HG02884 (cell line): ENCODE data around the gene AAMDC.
"Not testable (repeated sequence)": the region's sequence is repeated elsewhere in the genome, so short reads cannot be mapped to it uniquely, and the experiment has no call there.

Experiments
- ATAC-seq: cut with Tn5 transposase; IDR thresholded peaks from one replicate; pipeline ENCODE4 v1.9.1; 2021; ENCODE audit warnings: mild to moderate bottlenecking, moderate library complexity; ENCODE audit not compliant: unreplicated experiment

AAMDC gene

DNA sequence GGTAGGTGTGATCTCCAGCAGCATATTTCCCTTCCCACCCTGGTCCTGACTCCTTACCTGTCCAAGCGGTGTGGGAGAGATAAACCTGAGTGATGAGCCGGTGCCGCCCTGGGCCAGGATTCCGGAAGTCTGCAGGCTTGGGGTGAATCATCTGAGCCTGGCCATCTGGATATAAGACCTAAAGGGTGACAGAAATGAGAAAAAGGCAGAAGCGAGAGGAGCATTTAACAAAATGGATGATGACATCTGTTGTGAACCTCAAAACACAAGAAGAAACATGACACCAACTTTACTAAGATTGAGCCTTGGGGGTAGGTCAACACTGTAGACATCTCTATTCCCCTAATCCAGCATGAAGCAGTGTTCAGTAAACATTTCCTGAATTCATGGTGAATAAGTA is 62.8 kb downstream of the AAMDC start:
- ATAC-seq, result no peak

DNA sequence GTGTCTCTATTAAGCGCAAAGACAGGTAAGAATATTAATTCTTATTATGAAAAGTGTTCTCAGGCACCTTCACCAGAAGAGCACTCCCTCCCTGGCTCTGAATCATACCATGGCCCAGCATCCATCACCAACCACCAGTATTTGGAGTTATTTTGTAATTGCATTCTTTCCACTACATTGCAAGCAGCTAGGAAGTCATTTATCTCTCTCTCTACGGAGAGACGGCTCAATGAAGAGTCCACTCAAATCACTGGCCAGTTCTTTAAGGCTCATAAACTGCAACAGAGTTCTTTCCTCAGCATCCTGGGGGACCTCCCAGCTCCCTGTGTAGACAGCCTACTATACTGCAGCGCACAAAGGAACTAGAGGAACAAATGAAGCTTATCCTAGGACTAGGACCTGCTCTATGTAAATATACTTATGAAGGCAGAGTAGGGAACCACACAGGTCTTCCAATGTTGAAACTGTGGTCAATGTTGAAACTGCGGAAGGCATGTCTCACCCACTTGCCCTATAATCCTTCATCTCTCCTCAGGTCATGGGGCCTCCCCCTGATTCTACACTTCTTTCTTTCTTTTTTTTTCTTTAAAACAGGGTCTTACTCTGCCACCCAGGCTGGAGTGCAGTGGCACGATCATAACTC is 63.4 kb downstream of the AAMDC start:
- ATAC-seq, result no peak

DNA sequence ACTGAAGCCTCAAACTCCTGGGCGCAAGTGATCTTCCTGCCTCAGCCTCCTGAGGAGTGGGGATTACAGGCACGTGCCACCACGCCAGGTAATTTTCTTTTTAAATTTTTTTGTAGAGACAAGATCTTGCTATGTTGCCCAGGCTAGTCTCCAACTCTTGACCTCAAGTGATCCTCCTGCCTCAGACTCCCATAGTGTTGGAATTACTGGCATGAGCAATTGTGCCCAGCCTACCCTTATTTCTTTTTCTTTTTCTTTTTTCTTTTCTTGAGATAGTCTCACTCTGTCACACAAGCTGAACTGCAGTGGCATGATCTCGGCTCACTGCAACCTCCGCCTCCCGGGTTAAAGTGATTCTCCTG is 63.9 kb downstream of the AAMDC start:
- no peak for ATAC-seq

DNA sequence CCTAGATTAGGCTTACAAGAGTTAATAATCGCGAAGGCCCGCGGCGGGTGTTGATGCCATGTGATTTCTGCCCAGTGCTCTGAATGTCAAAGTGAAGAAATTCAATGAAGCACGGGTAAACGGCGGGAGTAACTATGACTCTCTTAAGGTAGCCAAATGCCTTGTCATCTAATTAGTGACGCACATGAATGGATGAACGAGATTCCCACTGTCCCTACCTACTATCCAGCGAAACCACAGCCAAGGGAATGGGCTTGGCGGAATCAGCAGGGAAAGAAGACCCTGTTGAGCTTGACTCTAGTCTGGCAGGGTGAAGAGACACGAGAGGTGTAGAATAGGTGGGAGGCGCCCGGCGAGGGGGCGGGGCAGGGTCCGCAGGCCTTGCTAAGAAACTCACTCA is 65.5 kb downstream of the AAMDC start:
- ATAC-seq, result no peak

DNA sequence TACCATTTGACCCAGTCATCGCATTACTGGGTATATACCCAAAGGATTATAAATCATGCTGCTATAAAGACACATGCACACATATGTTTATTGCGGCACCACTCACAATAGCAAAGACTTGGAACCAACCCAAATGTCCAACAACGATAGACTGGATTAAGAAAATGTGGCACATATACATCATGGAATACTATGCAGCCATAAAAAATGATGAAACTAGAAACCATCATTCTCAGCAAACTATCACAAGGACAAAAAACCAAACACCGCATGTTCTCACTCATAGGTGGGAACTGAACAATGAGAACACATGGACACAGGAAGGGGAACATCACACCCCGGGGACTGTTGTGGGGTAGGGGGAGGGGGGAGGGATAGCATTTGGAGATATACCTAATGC is 68.1 kb downstream of the AAMDC start:
- not testable (repeated sequence) for ATAC-seq

DNA sequence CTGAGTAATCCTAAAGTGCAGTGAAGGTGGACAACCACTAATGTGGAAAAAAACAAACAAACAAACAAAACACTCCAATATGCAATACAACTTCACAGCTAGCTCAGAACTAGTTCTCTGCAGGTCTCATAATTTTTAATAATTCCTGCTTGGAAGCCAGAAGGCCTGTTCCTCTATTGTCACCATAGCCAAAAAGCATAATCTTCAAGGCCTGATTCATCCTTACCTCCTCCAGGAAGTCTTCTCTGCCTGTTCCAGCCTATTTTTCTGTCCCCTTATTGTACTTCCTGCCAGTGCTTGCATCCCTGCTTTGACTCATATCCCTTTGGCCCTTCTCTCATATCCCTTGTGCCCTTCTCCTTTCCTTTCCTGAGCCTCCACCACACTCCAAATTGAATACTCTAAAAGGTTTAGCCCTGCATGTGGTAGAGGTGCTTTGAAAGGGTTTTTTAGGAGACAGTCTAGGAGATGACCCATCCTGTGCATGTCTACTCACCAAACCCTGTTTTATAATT is 69.2 kb downstream of the AAMDC start:
- not testable (repeated sequence) for ATAC-seq

DNA sequence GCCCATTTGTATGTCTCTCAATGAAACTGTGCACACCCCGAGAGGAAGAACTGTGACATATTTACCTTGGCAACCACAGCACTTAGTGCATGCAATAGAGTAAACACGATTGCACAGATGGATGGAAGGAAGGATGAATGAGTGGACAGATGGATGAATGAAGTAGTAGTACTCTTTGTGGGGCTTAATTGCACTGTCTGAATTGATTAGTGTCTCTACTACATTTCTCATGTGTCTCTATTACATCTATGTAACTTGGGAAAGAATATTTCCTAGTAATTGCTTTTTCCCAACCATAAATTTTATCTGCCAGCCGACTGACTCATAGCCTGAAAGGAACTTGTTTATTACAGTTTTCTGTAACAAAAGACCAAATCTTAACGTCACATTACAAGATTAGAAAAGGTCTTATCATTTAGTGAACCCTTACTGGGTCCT is 69.7 kb downstream of the AAMDC start:
- not testable (repeated sequence) for ATAC-seq

DNA sequence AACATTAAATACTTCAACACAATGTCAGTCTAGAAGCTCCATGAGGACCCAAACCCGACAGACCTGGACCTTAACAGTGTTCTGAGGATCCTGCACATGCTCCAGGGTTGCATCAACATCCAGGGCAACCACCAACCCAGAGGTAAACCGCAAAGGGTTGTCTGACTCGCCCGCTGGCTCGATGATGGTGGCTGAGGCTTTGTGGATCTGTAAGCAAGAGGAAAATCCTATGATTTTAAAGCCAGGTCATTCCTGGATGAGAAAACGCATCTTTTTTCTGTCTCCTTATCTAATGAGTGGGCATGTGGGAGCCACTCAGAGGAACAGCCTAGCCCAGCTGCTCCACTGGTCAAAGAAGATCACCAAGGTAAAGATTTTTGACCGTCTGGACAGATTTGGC is 70.3 kb downstream of the AAMDC start:
- ATAC-seq, result not testable (repeated sequence)

DNA sequence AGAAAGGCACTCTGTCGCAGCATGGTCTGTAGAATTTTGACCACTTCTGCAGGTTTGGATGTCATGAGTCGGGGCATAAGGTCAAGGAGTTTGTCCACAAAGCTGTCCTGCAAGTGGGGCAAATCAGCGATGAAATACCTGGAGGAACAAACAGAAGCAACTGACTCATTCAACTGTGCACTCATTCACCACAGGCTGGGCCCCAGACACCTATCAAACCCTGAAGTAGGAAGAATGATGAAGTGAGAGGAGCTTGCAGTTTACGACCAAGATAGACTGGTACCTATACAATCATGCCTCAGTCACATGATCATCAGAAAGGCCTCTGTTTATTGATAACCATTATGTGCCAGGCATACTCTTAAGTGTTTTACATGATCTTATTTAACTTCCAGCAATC is 70.8 kb downstream of the AAMDC start:
- ATAC-seq, result not testable (repeated sequence)

DNA sequence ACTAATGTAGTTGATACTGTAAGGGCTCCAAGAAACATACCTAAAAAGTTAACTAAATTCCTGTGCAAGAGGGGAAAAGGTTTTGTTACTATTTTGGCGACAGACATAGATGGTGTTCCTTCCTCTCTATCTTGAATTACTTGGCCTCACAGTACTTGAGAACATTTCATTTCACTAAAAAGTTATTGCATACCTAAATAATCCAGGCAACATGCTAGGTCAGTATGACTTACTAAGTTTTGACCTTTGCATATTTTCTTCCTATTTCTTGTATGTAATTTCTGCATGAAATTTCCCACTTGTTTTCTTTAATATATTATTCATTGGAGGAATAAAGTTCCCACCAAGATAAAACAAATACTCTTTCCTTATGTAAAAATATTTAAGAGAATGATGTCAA is 74.0 kb downstream of the AAMDC start:
- not testable (repeated sequence) for ATAC-seq

DNA sequence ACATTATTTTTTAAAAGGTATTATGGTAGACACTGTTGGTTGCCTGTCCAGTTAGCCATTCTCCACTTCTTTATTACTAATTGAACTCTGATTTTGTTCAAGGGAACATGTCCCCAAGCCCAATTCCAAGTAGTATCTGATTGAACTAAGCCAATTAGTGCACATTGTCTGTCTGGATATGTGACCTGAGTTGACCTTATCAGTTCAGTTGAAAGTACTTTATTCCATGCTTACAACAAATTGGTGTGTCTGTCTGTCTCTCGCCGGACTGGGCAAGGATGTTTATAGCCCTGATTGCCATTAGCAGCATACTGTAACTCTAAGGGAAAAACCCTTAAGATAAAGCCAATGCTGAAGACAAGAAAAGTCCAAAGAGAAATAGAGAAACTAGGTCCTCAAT is 87.9 kb downstream of the AAMDC start:
- ATAC-seq, result no peak

DNA sequence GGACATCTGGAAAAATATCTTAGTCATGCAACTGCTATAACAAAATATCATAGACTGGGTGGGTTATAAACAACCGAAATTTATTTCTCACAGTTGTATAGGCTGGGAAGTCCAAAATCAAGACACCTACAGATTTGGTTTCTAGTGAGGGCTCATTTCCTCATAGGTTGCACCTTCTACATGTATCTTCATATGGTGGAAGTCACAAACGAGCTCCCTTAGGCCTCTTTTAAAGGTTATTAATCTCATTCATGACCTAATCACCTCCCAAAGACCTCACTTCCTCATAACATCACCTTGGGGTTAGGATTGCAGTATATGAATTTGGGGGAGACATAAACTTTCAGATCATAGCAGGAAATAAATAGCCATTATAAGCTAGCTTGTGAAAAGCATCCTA is 88.3 kb downstream of the AAMDC start:
- ATAC-seq, result no peak

DNA sequence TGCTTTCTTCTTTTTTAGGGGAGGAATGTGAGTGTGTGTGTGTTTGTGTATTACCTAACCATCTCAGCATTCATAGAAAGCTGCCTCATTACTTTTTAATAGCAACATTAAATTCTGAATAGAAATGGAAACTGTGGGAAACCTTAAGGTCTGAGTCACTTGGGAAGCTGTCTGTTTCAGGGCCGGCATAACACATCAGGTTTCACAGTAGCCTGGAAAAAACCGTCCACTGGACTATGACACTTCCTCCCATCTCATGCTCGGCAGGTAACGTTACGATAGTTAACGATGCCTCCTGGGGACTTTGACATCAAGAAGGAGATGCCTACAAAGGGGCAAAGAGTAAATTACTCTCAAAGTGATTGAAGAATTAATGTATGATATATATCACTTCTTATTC is 89.9 kb downstream of the AAMDC start:
- ATAC-seq, result not testable (repeated sequence)

DNA sequence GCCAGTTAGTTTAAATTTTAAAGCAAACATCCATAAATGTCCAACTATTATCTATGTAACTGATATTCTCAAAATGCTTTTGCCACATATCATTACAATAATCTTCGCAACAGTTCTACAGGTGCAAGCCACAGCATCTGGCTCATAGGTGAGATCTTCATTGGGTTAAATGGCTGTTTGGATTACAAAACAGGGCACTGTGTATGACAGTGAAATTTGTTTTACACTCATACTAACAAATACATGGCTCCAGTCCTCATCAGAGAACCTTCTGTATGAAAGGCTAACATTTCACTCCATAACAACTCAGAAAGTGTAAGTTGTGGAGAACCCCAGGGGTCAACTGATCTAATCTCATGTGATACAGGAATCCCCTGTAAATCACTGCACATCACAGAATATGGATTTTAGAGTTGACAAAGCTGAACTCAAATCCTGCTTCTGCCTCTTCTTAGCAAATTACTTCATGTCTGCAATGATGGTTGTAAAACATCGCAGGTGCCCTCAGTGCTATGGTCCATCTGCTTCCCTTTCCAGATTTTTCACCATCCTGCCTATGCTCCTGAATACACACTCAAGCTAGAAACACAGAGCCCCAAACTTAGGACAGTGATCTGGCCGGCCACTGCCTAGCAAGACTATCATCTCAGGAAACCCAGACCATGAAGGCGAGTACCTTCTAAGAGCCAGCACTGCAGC is 92.8 kb downstream of the AAMDC start:
- not testable (repeated sequence) for ATAC-seq

DNA sequence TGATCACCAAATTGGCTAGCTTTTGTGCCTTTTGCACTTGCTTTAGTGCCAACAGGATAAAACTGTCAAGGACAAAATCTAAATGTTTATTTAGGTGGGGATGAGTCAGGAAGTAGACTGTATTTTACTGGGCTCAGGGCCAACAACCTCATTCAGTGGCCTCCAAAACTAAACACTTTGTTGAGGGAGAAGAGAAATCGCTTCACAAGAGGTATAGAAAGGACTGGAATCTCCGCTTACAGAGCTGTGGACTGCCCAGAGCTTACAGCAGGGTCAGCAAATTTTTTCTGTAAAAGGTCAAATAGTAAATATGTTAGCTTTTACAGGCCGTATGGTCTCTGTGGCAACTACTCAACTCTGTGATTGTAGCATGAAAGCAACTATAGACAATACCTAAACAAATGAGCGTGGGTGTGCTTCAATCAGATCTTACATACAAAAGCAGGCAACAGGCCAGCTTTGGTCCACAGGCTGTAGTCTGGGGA is 93.4 kb downstream of the AAMDC start:
- ATAC-seq, result not testable (repeated sequence)

DNA sequence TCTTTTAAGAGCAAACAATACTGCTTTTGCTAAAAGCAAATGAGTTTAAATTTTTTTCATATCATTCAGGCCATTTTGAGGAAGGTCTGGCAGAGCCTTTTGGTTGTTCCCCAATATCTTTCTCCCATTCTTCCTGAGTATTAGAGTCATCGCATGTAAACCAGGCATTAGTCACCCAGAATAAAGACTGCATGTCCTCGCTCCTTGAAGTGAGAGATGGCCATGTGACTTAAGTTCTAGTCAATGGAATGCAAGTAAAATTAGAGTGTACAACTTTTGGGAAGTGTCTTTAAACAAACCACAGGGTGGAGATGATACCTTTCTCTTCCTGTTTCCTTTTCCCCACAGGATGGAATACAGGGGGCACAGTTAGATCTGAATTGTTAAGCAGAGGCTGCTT is 96.8 kb downstream of the AAMDC start:
- ATAC-seq, result not testable (repeated sequence)
